ENCODE data around the gene HSPBP1.

HSPBP1 gene

GRCh38 chr19:55238030-55238429 lies 41.9 kb downstream of the HSPBP1 start:
- no peak for TF ChIP-seq FOXP2 (optimal IDR thresholded peaks at IDR 0.05; ENCODE audit: borderline replicate concordance, extremely low read depth, extremely low read length, insufficient read depth)
- no peak for TF ChIP-seq REST (IDR thresholded peaks at IDR 0.05; ENCODE audit: insufficient read depth in 1 of 2, low read depth in 2 of 2, low read length in 2 of 2)
- TF ChIP-seq TAF1 (IDR thresholded peaks at IDR 0.05; ENCODE audit: borderline replicate concordance, insufficient read depth, low read length), result no peak
- no peak for TF ChIP-seq SIN3A (IDR thresholded peaks at IDR 0.05; ENCODE audit: borderline replicate concordance, insufficient read depth, low read length)
- no peak for TF ChIP-seq POLR2AphosphoS5 (IDR thresholded peaks at IDR 0.05; ENCODE audit: low read depth, low read length)

- TF ChIP-seq FOXP2 (optimal IDR thresholded peaks at IDR 0.05; ENCODE audit: borderline replicate concordance, extremely low read depth, extremely low read length, insufficient read depth) (no peak), REST (IDR thresholded peaks at IDR 0.05; ENCODE audit: insufficient read depth in 1 of 2, low read depth in 2 of 2, low read length in 2 of 2) (no peak), TAF1 (IDR thresholded peaks at IDR 0.05; ENCODE audit: borderline replicate concordance, insufficient read depth, low read length) (no peak), POLR2AphosphoS5 (IDR thresholded peaks at IDR 0.05; ENCODE audit: low read depth, low read length) (no peak), SIN3A (IDR thresholded peaks at IDR 0.05; ENCODE audit: borderline replicate concordance, insufficient read depth, low read length) (no peak)
Measured at GRCh38 chr19:55232986-55233385, 46.9 kb downstream of the HSPBP1 start.

- no peak for TF ChIP-seq SIN3A (IDR thresholded peaks at IDR 0.05; ENCODE audit: borderline replicate concordance, insufficient read depth, low read length)
- TF ChIP-seq FOXP2 (optimal IDR thresholded peaks at IDR 0.05; ENCODE audit: borderline replicate concordance, extremely low read depth, extremely low read length, insufficient read depth), result no peak
- no peak for TF ChIP-seq TAF1 (IDR thresholded peaks at IDR 0.05; ENCODE audit: borderline replicate concordance, insufficient read depth, low read length)
- TF ChIP-seq REST (IDR thresholded peaks at IDR 0.05; ENCODE audit: insufficient read depth in 1 of 2, low read depth in 2 of 2, low read length in 2 of 2), result no peak
- TF ChIP-seq POLR2AphosphoS5 (IDR thresholded peaks at IDR 0.05; ENCODE audit: low read depth, low read length), result no peak
Measured at GRCh38 chr19:55232286-55232602, 47.7 kb downstream of the HSPBP1 start.

- TF ChIP-seq REST (IDR thresholded peaks at IDR 0.05; ENCODE audit: insufficient read depth in 1 of 2, low read depth in 2 of 2, low read length in 2 of 2), result no peak
- 0 out of 2 replicates have a peak, but pooled peaks have one; percentile 28 for TF ChIP-seq POLR2AphosphoS5 (IDR thresholded peaks at IDR 0.05; ENCODE audit: low read depth, low read length)
- TF ChIP-seq TAF1 (IDR thresholded peaks at IDR 0.05; ENCODE audit: borderline replicate concordance, insufficient read depth, low read length), result no peak
Measured at GRCh38 chr19:55231391-55232285, 48.3 kb downstream of the HSPBP1 start.
